ENCODE measurements around the gene PPP3CA.

- TF ChIP-seq CTCF (conservative IDR thresholded peaks at IDR 0.05 in 1 of 2, IDR thresholded peaks at IDR 0.05 in 1 of 2; ENCODE audit: extremely low read depth in 1 of 2, insufficient read depth in 1 of 2, low read depth in 1 of 2, low read length in 2 of 2) (no peak), EZH2 (IDR thresholded peaks at IDR 0.05; ENCODE audit: borderline replicate concordance, low read length) (no peak)
These were observed 24.6 kb downstream of the PPP3CA start for GRCh38 chr4:101322743-101323142.
